GM10248 (cell line): Measurements from ENCODE around the gene OGFR.

ENCODE experiments used
- CTCF ChIA-PET: fragments of 300-600 bp; sonication (Branson Sonifier 250); formaldehyde crosslinking; extraction: SDS; loops from one replicate; lab custom pipeline; 2021; ENCODE audit warnings: antibody characterized with exemption; lab: Yijun Ruan, JAX
- POLR2A ChIA-PET: fragments of 350-650 bp; sonication (Branson Sonifier 250); formaldehyde crosslinking; extraction: SDS; loops from one replicate; lab custom pipeline; 2020; ENCODE audit warnings: antibody characterized with exemption; lab: Yijun Ruan, JAX
- DNase-seq: peaks from one replicate; pipeline ENCODE4 v3.0.0; 2012; ENCODE audit errors: extremely low spot score
- TF ChIP-seq, protein P1 (sequence below): IDR thresholded peaks from 2 replicates; pipeline ENCODE4 v1.5.1; 2012; ENCODE audit warnings: mild to moderate bottlenecking, low read depth; ENCODE audit errors: extremely low read depth, missing control alignments, control extremely low read depth

Gene OGFR

DNA sequence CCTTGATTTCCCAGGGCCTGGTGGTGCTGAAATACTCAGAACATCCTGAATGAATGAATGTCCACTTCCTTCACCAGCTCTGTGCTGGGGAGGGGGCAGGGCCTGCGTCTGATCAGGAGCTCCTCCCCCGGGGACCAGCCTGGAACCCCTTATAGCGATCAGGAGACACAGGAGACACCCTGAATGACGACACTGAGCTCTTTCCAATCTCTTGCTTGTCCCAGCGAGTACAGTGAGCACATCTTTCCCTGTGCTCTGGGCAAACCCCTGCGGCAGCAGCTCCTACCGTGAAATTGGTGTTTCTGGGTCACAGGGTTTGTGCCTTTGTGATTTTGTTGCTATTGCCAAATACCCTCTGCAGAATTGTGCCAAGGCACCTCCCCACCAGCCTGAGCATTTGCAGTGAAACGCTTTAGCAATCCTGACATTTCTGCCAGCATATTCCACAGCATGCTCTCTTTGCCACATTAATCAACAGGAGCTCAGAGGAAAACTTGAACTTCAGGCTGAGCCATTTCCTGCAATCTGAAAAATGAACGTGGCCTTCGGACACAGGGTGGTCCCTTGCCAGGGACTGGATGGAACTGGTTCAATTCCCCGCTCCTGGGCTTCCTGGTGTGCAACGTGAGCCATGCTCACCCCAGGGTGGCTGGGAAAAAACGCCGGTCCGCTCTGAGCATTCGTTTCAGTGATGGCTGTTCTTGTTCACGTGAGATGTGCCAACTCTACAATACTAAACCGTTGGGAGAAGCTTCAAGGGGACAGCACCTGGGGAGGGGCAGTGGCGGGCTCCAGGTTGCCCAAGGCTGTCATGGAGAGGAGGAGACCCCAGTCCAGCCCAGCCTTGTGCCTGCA is 31.4 kb upstream of the OGFR start:
- ChIA-PET POLR2A (no interaction called here), CTCF (interaction anchor here (1.6 to 1.7 kb wide), 2 partner anchors 11 to 19 kb away, joined by 5 to 6 read pairs; no protein-coding TSS in a partner anchor)
- TF ChIP-seq, protein P1, sequence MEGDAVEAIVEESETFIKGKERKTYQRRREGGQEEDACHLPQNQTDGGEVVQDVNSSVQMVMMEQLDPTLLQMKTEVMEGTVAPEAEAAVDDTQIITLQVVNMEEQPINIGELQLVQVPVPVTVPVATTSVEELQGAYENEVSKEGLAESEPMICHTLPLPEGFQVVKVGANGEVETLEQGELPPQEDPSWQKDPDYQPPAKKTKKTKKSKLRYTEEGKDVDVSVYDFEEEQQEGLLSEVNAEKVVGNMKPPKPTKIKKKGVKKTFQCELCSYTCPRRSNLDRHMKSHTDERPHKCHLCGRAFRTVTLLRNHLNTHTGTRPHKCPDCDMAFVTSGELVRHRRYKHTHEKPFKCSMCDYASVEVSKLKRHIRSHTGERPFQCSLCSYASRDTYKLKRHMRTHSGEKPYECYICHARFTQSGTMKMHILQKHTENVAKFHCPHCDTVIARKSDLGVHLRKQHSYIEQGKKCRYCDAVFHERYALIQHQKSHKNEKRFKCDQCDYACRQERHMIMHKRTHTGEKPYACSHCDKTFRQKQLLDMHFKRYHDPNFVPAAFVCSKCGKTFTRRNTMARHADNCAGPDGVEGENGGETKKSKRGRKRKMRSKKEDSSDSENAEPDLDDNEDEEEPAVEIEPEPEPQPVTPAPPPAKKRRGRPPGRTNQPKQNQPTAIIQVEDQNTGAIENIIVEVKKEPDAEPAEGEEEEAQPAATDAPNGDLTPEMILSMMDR = no peak
- no peak for DNase-seq

DNA sequence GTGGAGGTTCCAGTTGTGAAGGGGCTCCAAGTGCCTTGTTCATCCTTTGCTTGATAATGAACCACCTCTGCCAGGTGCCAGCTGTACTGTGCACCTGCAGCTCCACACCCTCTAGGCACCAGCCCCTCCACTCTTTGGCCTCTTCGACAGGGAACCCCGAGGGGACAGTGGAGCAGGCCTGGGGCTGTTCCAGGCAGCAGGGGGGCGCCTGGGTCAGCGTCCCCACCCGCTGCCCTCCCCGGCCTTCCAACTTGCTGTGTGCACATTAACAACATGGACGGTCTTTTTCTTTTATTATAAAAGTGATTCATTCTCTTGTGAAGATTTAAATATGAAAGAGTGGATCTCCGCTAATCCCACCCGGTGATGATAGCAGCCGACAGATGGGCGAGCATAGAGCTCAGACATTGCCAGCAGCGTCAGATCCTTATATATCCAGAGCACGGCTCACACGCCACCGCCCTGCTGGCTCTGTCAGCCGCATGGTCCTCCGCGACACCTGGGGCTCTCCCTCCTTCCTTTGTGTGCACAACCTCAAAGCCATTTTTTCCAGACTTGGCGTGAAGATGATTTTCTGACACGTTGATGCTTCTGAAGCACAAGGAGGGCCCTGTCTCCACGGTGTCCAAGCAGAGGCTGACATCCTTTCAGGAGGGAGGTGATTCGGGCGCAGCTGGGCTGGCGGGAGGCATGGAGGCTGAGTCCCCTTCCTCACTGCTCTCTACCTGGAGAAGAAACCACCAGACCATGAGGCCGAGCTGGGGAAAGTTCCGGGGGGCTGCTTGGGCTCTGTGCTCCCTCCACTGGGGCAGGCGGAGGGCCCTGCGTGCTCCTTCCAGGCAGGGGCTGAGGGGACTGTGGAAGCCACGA is 30.6 kb upstream of the OGFR start:
- TF ChIP-seq, protein P1 = no peak
- DNase-seq = no peak
- POLR2A ChIA-PET = no interaction called here
- CTCF ChIA-PET = interaction anchor here (1.6 kb wide), 1 partner anchor 10 kb away, joined by 5 read pairs; no protein-coding TSS in a partner anchor

DNA sequence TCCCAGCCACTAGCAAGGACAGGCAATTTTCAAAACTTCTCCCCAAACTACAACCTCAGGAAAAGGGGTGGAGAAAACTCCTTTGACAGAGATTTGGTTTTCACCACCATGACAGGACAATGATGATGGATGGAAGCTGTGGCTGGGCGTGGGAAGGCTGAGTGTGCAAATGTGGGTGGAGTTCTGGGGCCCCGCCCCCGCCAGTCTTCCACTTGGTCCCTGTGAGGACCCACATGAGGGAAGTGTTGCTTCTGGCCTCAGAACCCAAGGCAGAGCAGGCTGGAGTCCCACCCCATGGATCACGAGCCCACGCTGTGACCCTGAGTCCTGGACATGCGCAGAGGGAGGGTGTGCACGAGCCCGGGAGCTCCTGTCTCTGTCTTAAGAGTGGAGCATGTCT is 29.9 kb upstream of the OGFR start:
- TF ChIP-seq, protein P1 = no peak
- CTCF ChIA-PET = interaction anchor here (1.6 kb wide), 1 partner anchor 9 kb away, joined by 5 read pairs; no protein-coding TSS in a partner anchor
- POLR2A ChIA-PET = no interaction called here
- no peak for DNase-seq

DNA sequence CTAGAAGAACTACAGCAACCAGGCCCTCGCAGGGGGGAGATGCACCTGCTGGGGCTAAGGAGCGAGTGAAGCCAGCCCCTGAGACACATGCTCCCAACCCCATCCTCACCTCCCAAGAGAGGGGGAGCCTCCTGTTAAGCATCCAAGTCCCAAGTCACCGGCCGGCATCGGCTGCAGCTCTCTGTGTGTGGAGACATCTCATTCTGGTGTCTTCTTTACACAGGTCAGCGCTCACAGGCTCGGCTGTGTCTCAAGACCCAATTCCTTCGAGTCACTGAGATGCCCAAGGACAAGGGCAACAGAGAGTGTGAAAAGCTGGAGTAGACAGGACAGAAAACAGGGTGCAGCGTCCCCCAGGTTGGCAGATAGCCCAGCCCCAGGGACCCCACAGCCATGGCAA is 29.4 kb upstream of the OGFR start:
- TF ChIP-seq, protein P1 = no peak
- ChIA-PET CTCF (no interaction called here), POLR2A (no interaction called here)
- DNase-seq = no peak

DNA sequence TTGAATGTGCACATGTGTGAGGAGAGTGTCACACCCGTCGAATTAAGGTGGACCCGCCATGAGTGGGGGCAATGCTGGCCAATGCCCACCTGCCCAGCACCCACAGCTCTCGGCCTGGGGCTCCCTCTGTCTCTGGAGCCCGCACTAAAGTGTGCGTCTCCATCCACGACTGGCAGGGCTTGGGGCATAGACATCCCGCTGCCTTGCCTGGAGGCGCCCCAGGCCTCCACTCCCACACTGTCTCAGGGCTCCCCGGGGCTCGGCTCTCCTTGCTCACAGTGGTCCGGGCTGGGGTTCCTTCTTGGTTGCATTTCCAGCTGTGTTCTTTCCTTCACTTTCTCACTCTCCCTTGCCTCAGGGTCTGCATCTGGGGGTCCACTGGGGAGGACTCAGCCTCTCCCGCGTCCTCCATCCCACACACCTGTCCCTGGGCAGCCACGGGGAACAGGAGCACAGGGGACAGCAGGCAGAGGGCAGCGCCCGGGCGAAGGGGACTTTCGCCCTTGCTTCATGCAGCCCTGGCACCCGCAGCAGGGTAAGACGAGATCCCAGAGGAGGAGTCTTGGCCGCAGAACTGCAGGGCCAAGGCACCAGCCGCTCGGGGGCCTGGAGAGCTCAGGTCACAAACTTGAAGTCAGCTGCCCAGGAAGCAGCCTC is 28.5 kb upstream of the OGFR start:
- CTCF ChIA-PET = no interaction called here

More for the DNA sequence above, 28.5 kb upstream of the OGFR start:
- no peak for DNase-seq
- TF ChIP-seq, protein P1 = no peak
- POLR2A ChIA-PET = no interaction called here
